HPDE6-E6E7 (cell line): ENCODE data around the gene KRTAP12-2.

Experiments
- DNase-seq: peaks from one replicate; pipeline ENCODE4 v3.0.0; 2011; ENCODE audit warnings: missing footprints; ENCODE audit errors: extremely low spot score

The KRTAP12-2 gene, protein sequence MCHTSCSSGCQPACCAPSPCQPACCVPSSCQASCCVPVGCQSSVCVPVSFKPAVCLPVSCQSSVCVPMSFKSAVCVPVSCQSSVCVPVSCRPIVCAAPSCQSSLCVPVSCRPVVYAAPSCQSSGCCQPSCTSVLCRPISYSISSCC

DNA sequence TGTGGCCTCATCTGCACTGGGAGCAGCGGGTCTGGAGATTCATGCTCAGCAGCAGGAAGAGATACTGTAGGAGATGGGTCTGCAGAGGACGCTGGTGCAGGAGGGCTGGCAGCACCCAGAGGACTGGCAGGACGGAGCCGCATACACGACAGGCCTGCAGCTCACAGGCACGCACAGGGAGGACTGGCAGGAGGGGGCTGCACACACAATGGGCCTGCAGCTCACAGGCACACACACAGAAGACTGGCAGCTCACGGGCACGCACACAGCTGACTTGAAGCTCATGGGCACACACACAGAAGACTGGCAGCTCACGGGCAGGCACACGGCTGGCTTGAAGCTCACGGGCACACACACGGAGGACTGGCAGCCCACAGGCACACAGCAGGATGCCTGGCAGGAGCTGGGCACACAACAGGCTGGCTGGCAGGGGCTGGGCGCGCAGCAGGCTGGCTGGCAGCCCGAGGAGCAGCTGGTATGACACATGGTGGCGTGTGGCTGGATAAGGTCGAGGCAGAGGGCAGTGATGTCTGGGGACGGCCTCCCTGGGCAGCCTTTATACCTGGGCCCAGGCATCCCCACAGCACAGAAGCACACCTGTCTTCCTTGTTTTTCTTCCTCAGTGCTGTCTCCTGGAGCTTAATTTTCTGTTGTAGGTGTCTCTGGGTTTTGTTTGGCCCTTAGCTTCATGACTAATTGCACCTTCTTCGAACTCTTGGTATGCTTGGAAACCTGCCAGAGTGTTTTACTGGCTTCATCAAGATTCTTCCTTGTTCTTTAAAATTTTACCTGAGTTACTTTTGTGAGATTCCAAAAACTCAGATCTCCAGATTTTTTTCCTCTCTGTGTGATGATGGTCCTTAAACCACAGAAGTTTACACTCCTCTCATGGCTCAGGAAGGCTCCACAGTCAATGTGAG, at the start of gene KRTAP12-2:
Gene KRTAP12-2, minus strand, starts transcription at position 527 of the 920 bp plus-strand sequence. Its CDS starts 41 bp downstream, at position 486.
- no peak for DNase-seq

DNA sequence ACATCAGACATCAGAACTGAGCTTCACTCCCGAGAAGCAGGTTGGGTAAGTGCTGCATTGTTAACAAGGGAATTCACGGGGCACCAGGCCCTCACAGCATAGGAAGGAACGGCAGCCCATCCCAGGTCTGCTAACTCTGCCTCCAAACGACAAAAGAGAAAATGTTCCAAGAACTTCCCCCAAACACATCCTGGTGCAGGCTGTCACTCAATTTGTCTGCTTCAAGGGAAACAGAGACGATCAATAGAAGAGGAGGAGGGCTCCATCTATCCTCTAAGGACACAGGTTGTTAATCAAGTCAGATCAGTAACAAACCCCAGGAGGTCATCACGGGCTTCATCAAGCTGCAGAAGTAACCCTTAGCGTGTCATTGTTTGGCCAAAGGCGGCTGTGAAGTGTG, 48.2 kb upstream of the KRTAP12-2 start:
- DNase-seq, result no peak

DNA sequence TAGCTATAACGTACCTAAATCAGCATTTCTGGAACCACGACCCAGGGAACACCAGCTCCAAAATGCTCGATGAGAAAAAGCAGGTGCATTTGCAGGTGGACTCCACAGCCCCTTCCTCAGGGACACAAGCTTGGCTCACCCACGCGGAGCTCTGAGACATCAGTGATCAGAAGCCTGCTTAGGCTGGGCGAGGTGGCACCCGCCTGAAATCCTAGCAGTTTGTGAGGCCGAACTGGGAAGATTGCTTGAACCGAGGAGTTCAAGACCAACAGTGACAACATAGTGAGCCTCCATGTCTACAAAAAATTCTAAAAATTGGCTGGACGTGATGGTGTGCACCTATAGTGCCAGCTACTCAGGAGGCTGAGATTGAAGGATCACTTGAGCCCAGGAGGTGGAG, 47.1 kb upstream of the KRTAP12-2 start:
- DNase-seq, result no peak

DNA sequence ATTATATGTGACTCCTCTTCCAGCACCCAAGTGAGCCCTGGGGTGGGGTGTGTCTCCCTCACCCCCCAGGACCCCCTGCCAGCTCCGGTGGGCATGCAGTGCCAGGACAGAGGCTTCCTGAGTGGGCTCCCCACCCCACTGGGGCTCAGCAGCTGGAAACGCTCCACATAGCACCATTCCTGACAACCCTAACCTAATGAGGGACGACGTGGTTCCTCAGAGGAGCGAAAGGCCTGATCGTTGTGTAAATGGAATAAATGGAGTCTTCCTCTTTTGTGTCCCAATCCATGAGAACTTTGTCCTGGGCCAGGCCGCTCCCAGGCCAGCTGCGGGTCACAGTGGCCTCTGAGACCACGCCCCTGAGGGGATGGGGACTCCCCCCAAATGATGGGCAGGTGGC, 46.4 kb upstream of the KRTAP12-2 start:
- no peak for DNase-seq

DNA sequence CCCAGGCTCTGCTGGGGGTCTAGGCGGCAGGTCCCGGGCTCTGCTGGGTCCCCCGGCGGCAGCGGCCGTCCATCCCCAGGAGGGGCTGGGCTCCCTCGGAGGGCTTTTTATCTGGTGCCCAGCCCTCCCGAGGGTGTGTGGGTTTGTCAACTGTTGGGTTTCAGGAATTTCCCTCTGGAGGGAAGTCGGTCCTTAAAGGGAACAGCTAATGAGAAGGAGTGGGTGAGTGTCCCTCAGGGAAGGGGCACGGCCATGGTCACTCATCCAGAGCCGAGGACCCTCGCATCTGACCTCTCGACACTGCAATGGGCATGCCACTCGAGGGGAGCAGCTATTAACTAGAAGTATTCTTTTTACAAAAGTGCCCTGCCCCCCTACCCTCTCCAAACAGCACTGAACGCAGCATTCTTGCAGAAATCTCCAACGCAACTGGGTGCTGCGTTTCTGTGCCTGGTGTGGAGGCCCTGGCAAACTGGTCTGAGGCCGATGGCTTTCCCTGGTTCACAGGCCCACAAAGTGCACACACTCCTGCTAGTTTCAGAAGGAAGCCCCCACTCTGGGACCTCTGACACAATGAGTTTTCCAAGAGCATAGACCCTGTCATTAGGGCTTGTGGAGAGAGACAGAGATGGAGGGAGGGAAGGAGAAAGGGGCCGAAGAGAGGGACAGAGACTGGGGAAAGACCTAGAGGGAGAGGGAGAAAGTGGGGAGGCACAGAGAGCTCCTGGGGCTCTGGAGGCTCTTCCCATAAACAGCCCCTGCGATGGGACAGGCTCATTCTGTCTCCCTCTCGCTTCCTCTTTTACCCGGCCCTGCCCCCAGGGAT, 45.7 kb upstream of the KRTAP12-2 start:
- DNase-seq, result no peak

DNA sequence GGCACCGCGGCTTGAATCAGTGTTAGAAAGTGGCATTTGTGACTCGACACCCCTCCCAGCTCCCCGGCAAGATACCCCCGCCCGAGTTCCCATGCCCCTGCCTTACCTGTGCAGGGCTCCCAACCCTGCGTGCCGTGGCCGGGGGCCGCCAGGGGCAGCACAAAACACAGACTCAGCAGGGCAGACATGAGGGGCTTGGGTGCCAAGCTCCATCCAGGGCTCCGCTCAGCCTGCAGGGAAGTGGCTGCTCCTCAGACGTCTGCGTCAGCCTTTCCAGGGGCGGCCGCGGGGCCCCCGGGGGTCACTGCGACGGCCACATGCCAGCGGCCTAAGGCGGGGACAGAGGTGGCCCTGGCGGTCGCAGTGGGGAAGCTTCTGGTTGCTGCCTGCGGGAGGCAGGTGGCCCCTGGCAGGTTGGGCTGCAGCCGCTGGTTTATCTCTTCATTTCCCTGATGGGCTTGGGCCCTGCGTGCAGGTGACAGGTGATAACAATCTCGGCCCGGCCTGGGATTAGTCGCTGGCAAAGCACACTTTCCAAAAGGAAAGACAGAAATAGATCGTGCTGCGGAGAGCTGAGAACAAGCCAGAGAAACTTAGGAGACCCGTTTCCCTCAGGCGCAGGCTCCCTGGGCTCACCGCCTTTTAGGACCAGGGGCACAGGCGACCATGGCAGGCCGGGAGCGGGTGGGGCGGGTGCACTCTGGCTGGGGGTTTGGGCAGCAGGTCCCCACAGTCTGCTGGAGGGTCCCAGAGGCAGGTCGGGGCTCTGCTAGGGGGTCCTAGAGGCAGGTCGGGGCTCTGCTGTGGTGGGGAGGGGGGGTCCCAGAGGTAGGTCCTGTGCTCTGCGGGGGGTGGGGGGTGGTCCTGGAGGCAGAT, 44.8 kb upstream of the KRTAP12-2 start, which contains the start of gene TSPEAR:
Gene TSPEAR, minus strand, starts transcription at position 246 of the 876 bp plus-strand sequence. Its CDS starts 58 bp downstream, at position 188.
- DNase-seq, result no peak

DNA sequence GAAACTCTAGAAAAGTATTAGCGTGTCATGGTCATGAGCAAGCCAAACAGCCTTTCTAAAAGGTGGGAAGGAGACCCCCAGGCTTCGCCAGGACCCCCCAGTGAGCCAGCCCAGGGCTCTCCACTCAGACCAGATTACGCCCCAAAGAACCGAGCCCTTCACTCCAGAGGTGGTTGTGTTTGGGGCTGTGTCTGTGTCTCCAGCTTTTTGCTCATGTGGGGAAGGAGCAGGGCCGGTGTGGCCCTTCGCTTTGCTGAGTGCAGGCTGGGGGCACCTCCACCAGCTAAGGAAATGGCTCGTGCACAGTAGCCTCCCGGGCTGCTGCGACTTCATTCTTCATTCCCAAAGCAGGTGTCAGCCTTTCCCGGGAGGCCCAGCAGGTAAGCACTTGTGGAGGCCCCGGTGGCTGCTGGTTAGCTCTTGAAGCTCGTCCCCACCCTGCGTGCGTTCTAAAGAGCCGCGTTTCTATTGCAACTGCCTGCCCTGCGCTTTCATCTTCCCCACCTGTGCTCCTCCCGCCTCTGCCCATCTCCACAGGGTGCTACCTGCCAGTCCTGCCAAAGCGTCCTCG, 44.1 kb upstream of the KRTAP12-2 start:
- no peak for DNase-seq

DNA sequence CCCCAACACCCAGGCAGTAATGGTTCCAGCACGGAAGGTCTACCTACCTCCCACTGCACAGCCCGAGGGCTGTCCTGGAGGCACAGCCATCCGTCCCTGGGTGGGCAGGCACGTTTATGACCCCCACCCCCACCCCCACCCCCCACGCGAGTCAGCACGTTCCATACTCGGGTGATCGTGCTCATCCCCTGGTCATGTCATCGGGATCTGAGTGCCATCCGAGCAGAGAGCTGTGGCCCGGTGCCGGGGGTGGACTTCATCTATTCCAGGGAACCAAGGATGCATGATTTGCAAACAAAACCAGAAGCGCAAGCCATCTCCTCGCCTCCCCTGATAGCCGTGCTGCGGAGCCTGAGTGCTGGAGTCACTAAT, 43.6 kb upstream of the KRTAP12-2 start:
- DNase-seq, result no peak

DNA sequence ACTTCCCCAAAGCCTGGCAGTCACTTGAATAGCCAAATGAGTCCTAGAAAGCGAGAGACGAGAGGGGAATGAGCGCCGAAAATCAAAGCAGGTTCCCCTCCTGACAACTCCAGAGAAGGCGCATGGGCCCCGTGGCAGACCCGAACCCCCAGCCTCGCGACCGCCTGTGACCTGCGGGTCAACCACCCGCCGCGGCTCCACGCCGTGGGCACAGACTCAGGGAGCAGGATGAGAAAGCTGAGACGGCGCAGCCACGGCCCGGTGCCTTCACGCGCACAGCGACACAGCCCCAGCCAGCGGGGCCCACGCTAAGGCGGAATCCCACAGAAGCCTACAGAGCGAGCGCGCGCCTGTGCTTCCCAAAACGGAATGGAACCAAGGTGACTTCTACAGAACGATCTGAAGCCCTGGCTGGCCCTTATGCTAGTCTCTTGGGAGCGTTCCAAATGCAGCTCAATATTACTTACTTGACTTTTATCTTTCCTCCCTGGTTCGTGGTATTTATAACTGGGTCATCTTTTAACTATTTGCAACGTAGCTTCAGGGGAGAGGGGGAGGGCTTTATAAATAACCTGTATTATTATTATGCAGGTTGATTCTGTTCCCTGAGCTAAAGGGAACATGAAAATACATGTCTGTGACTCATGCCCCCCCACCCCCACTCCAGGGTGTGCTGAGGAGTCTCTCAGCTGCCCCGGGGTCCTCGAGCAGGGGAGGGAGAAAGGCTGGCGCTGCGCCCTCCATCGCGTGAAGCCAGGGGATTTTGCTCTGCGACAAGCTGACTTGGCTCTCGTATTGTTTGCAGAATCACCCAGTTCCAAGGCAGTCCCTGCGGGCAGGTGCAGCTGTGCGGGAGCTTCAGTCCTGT, 42.9 kb upstream of the KRTAP12-2 start:
- no peak for DNase-seq

DNA sequence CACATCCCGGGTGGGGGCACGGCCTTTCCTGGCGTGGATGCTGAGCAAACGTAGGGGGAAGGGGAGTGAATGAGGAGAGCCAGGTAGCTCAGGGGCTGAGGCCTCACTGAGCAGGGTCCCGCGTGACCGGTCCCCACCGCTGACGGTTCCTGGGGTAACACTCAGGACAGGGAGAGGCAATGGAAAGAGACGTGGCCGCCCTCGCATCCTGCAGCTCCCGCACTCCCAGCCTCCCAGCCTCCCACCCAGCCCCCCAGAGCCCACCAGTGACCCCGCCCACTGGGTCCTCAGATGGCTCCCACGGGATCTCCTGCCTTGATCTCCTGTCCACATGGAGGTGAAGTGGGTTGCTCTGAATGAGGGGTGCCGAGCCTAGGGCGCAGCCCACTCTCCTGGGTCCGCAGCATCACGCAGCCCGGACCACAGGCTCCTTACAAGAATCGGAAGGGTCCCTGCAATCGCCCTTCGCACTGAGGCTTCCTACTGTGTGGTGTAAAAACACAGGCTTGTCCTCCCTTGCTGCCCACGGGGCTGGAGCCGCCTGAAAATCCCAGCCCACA, 42.2 kb upstream of the KRTAP12-2 start:
- no peak for DNase-seq

DNA sequence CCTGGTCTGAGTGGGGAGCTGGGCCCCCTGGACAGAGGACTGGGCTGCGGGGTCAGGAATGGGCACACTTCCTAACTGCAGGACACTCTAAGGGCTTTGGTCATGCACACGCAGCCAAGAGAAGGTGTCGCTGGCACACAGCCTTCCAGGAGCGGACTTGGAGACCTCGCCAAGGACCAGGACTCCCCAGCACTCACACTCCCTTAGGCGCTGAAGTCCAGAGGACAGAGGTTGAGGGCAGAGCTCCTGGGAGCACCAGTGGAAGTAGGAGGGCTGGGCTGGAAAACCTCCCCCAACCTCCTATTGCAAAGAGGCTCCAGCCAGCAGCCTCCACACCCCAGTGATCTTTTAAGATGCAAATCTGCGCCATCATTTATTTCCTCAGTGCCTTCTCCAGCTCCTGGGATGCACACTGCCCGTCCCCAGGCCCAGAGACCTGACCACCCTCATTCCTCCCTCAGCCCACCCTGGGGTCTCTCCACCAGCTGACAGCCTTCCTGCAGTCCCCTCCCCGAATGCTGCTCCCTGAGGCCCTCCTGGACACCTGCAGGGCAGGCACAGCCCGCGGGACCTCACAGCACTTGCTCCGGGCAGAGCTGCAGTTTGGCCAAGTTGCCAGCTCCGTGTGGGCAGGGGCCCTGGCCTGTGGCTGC, 41.6 kb upstream of the KRTAP12-2 start:
- no peak for DNase-seq

DNA sequence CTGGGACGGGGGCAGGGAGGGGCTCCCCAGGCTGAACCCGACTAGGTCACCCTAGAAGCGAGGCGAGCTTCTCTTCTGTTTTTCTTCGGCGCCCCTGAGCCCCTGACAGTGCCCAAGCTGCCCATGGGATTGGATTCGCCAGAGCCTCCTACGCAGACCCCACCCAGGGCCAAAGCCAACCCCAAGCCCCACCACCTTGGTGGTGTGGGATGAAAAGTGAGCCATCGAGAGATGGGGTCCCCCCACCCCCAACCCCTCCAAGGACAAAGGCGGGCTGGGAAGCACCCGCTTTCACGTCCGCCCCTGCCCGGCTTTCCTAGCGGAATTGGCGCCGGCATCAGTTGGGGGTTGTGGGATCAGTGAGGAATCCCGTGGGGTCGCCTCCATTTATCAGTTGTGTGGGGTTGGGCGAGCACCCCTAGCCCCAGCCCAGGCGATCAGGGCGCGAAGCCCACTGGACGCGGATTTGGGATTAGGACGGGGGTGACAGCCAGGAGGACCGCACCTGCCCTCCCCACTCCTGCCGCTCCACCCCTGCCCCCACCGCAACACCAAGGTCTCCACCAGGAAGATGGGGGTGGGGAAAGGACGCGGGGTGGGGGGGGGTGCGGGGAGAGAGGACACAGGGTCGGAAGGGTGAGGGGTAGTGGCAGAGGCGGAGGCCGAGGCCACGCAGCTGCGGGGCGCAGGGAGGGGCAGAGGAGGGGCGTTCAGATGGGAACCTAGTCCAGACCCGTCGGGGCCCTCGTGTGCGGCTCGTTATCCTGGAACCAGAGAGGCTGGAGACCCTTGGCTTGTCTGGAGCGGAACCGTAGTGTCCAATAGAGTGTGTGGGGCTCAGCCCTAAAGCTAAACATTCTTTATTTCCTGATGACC, 40.2 kb upstream of the KRTAP12-2 start:
- DNase-seq, result no peak

DNA sequence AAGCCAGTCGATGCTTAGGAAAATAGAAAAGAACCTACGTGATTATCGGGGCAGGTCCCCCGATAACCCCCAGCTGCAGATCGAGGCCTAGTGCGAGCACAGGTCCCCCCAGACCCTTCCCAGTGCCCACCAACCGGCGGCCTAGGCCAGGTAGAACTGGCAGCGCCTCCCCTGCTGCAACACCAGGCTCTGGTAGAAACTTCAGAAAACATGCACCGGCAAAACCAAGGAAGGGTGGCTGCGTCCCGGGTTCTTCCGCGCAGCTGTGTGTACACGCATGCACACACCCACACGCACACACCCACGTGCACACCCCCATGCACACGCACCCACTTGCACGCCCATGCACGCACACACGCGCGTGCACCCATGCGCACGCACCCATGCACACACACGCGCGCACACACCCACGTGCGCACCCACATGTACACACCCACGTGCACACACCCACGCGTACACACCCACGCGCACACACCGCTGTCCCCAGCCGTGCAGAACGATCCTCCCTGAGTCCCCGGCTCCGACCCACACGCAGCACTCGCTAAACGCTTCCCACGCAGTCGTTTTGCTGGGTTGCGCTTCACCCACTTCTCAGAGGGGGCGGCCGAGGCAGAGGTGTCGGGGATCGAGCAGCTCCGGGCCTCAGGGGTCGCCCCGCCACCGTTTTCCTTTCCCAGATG, 39.4 kb upstream of the KRTAP12-2 start:
- no peak for DNase-seq

DNA sequence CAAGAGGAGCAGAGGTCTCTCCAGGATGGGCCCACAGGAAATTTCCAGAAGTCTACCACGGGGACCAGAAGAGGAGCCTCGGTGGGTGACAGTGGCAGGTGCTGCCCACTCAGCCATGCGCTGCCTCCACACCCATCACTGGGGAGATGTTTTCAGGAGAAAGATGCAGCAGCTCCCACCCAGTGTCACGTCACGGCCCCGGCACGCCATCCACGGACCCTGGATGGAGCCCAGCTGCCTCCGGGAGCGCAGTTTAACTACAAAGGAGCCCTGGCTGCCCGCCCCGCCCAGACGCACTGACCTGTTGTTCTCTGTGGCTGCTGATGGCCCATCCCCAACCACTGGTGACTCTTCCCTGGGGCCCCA, 37.9 kb upstream of the KRTAP12-2 start:
- no peak for DNase-seq

DNA sequence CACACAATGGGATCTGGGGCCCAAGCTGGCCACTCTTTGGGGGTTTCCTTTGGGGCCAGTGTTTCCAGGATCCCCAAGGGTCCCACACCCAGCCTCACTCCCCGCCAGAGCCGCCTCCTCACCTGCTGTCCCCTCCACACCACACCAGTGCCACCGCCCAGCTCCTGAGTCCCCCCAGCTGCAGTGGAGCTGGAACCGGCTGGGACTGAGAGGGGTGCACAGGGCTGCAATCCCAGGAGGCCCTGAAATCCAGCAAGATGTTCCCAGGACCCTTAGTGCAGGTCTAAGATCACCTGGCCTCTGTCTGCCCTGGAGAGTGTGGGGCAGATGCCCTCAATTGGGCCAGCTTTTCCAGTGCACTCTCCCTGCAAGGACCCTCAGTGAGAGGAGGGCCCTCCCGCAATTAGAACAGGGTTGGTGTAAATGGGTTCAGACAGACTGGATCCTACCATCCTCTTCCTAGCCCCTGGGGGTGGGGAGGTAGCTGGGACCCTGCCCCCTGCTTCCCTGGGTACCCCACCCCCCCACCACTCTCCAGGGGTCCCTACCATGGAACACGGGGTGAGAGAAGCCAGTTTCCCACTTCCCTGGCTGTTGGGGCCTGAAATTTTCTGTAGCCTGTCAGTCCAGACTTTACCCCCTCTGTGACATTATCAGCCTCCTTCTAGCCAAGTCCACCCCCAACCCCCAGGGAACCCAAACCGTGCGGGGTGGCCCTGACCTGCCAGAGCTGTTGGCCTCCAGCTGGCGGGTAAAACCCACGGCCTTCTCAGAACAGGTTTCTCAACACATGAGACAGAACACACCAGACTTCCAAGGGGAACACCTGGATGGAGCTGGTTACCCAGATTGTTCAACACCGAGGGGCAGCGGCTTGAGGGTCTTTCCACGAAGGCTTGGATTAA, 37.3 kb upstream of the KRTAP12-2 start:
- no peak for DNase-seq

DNA sequence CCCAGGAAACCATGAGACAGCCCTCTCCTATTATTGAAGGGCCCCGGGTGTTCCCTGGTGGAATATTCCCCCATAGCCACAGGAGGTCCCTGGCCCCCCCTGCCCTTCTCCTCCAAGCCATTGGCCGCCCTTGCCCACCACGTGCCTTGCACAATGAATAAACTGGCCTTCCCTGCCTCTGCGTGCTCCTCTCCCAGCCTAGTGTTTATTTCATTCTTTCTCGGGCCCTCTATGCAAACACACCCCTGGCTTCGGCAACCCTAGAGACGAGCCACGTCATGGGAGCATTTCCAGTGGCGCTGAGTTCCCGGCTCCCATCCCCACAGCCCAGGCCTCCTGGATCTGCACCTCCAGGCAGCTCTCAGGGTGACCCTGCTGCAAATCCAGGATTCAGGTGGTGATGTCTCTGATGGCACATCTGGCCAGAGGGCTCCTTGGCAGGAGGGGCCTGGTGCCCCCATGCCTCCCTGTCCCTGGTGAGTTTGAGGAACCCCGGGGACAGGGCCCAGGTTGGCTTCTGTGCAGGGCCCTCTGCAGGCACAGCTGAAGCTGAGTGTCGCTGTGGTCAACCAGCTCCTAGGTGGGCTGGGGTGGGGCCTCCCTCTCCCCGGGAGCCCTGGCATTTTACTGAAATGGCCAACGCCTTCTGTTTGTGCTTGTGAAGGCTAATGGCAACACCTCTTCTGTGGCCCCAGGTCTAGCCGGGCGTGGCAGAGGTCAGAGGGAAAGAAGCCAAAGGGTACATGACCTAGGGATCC, 36.4 kb upstream of the KRTAP12-2 start:
- DNase-seq, result no peak
